Measurements from ENCODE around the gene TRIM69.

Gene TRIM69

DNA sequence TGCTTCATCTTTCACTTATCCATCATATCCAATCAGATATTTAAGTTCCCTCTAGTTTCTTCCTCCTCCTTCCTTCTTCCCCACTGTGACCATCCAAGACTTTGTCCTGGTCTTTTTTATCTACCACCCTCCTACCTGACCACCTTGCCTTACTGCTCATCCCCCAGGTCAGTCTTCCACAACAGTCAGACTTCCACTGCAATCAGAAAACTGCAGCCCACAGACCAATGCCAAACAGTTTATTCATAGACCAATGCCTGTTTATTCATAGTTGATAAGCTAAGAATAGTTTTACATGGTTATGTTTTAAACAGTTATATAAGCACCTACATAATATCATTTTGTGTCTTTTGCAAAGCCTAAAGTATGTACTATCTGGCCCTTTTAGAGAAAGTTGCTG, 65.5 kb downstream of the TRIM69 start:
- DNase-seq (ENCODE audit: low read depth in 3 of 3, low spot score in 1 of 3), result no peak

- DNase-seq (ENCODE audit: low read depth in 3 of 3, low spot score in 1 of 3), result no peak
Observed at GRCh38 chr15:44802336-44802735, 66.0 kb downstream of the TRIM69 start.

DNA sequence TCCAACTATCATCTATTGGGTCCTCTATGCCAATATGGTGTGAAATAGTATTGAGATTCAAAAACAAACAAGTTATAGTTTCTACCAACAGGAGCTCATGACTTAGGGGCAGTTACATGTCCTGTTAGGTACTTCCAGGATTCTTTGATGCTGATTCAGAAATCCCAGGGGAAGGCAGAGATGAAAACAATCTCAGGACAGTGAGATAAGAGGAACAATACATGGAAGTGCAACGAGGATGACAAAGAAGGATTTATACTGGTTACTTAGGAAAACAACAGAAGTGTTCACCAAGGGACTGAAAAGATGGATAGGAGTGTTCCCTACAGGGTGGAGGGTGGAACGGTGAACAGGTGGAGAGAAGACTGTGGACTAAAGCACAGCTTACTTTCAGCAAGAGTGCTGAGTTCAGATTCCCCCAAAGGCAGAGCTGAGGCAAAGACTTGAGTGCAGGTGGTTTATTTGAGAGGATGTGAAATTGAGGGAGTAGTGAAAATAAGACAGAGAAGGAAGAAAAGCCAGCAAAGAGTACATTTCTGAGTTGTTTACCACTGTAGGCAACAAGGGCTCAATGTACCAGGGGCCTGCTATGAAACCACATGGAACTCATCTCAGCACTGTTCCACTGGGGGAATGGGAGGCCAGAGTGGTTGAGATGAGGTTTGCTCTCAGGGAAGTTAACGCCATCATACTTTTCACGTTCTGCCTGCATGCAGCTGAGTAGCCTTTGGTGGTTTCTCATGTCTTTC, 68.1 kb downstream of the TRIM69 start:
- DNase-seq (ENCODE audit: low read depth in 3 of 3, low spot score in 1 of 3), result no peak

- no peak for DNase-seq (ENCODE audit: low read depth in 3 of 3, low spot score in 1 of 3)
Observed at GRCh38 chr15:44808557-44808956, 72.2 kb downstream of the TRIM69 start.

DNA sequence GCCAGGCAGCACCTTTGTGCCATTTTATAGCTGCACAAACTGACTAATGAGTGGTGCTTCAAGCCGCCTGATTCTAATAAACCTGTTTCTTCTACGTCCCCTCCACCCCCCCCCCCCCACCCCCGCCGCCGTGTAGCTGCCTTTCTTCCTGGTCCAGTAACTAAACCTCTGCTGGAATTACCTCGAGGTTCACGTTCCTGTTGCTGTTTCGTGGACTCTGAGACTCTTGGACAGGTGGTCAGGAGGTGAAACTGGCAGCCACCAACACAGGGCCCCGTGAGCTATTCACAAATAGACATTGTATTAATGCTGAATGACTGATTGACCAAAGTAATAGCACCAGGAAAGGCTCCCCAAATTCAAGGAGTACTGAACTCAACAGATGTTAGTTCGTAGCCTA, 73.9 kb downstream of the TRIM69 start:
- DNase-seq (ENCODE audit: low read depth in 3 of 3, low spot score in 1 of 3), result no peak

GRCh38 chr15:44811337-44811736, 75.0 kb downstream of the TRIM69 start:
- DNase-seq (ENCODE audit: low read depth in 3 of 3, low spot score in 1 of 3), result no peak

DNA sequence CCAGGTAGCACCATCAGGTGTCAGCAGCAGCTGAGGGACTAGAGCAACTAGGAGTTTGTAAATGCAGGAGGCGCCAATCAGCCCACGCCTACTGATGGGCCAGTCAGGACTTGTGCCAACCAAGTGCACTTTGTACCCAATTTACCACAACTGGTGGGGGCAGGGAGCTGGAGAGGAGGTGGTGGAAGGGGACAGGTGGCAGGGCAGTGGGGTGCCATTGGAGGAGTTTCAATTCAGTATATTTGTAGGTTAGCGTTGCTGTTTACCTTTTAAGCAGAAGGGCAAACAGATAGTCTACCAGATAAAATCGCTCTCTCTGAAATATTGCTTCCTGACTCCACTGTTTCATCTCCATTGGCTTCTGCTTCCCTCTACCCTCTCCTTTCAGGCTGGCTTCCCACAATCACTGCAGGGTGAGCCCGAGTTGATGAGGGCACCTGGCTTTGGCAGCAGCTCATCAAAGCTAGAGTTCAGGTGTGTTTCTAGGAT, 75.7 kb downstream of the TRIM69 start:
- no peak for DNase-seq (ENCODE audit: low read depth in 3 of 3, low spot score in 1 of 3)

GRCh38 chr15:44813231-44813630, 76.9 kb downstream of the TRIM69 start:
- DNase-seq (ENCODE audit: low read depth in 3 of 3, low spot score in 1 of 3), result no peak

Measured in stimulated activated CD4-positive, alpha-beta T cell treated with anti-CD3 and anti-CD28 coated beads, TNF-alpha, amount 100 ng/mL, for 1 hour (primary cell).